Measurements from ENCODE around the gene ZSCAN18.
"Not testable (repeated sequence)": the region's sequence is repeated elsewhere in the genome, so short reads cannot be mapped to it uniquely, and the experiment has no call there.

ZSCAN18 gene, protein sequence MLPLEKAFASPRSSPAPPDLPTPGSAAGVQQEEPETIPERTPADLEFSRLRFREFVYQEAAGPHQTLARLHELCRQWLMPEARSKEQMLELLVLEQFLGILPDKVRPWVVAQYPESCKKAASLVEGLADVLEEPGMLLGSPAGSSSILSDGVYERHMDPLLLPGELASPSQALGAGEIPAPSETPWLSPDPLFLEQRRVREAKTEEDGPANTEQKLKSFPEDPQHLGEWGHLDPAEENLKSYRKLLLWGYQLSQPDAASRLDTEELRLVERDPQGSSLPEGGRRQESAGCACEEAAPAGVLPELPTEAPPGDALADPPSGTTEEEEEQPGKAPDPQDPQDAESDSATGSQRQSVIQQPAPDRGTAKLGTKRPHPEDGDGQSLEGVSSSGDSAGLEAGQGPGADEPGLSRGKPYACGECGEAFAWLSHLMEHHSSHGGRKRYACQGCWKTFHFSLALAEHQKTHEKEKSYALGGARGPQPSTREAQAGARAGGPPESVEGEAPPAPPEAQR

DNA sequence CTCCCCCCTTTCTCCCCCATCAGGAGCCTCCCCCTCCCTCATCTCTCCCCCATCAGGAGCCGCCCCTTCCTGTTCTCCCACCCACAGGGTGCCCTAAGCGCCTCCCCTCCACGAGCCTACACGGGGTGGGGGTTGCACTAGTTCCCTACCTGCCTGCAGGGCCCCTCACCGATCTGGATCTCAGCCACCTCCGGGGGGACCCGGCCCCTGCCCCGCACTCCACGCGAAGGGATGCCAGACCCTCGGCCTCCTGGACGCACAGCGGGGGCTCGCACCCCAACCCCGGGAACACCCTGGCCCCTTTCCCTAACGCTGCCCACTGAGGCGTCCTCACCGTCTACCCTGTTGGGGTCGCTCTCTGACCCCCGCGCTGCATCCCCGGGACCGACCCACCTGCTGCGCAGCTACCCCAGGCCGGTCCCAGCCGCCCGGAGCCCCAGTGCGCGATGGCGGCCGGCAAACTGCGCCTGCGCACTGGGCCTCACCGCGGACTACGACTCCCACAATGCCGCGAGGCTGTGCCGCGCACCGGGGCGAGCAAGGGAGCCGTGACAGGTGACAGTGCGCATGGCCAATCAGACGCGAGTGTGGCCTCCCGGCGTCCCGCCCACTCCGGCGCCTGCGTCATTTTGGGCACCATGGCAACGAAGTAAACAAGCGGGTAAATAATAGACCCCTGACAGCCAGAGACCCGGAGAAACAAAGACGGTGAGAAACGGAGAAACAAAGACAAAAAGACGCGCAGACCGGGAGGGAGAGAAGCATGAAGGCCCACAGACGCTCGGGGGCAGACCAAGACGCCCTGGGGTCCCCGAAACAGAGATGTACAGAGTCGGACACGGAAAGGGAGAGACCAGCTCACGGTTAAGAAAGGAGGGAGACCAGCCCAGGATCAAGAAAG, at the start of gene ZSCAN18:
Gene ZSCAN18, minus strand, starts transcription at position 451 of the 901 bp plus-strand sequence. CDS start 7,964 bp downstream, outside the sequence.
- DNase-seq, result peak; percentile 93

DNA sequence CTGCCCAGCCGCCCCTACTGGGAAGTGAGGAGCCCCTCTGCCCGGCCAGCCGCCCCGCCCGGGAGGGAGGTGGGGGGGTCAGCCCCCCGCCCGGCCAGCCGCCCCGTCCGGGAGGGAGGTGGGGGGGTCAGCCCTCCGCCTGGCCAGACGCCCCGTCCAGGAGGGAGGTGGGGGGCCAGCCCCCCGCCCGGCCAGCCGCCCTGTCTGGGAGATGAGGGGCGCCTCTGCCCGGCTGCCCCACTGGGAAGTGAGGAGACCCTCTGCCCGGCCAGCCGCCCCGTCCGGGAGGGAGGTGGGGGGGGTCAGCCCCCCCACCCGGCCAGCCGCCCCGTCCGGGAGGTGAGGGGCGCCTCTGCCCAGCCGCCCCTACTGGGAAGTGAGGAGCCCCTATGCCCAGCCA, 49.4 kb upstream of the ZSCAN18 start:
- not testable (repeated sequence) for DNase-seq

DNA sequence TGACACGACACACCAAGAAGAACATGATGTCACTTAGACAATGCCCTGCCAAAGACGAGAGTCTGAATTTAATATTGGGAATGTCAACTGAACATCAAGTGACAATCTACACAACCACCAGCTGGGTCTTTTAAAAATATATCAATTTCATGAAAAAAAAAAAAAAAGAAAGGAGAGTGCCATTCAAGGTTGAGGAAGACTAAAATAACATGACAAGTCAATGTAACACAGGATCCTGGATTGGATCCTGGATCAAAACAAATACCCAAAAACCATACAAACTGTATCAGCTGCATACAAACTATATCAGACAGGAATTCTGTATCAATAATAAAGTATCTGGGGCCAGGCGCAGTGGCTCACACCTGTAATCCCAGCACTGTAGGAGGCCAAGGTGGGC, 47.8 kb upstream of the ZSCAN18 start:
- no peak for DNase-seq

DNA sequence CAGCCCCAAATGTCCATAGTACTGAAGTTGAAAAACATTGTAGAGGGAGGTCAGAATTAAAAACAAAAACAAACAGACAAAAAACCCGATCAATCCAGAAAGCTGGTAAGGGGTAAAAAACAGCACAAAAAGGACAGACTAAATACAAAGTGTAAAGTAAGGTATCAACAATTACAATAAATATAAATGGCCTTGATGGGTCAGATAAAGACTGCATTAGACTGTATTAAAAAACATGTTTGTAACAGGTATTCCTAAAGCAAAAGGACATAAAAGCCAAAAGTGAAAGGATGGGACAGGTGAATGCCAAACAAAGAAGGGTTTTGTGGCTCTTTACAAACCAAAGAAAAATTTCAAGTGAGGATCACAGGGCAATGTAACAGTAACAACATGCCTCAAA, 36.2 kb upstream of the ZSCAN18 start:
- DNase-seq, result no peak

DNA sequence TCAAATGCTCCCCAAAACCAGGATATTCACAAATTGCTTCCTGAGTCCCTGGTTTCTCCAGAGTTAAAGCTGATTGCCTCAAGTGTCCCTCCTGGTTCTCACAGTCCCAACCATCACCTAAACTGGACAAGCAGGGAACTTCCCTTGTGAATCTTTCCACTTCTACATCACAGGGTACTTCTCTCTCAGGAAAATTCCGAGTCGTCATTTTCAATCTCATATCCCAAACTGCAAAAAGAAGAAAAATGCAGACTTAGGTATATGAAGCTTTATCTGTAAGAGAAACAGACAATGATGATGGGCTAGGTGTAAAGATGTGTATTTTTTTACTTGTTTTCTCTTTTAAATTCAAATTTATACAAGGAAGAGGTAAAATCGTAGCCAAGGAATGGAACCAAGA, 31.3 kb upstream of the ZSCAN18 start:
- DNase-seq, result no peak

DNA sequence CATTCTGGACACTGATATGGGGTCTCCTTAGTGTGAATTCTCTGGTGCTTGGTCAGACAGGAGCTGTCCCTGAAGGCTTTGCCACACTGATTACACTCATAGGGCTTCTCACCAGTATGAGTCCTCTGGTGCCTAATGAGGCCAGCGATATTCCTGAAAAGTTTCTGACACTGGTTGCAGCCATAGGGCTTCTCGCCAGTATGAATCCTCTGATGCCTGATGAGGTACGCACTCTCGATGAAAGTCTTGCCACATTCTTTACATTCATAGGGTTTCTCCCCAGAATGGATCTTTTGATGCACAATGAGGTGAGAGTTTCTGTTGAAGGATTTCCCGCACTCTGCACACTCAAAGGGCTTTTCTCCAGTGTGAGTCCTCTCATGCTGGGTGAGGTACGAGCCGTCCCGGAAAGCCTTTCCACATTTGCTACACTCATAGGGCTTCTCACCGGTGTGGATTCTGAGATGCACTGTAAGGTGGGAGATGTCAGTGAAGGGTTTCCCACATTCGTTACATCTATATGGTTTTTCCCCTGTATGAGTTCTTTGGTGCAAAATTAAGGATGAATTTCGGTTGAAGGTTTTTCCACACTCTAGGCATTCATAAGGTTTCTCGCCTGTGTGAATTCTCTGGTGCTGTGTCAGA, 30.1 kb upstream of the ZSCAN18 start:
- no peak for DNase-seq

DNA sequence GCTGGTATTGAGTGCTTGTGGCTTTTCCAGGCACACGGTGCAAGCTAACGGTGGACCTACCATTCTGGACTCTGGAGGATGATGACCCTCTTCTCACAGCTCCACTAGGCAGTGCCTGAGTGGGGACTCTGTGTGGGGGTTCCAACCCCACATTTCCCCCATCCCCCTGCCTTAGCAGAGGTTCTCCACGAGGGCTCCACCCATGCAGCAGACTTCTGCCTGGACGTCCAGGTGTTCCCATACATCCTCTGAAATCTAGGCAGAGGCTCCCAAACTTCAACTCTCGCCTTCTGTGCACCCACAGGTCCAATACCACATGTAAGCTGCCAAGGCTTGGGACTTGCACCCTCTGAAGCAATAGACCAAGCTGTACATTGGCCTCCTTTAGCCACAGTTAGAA, 25.3 kb upstream of the ZSCAN18 start:
- no peak for DNase-seq

DNA sequence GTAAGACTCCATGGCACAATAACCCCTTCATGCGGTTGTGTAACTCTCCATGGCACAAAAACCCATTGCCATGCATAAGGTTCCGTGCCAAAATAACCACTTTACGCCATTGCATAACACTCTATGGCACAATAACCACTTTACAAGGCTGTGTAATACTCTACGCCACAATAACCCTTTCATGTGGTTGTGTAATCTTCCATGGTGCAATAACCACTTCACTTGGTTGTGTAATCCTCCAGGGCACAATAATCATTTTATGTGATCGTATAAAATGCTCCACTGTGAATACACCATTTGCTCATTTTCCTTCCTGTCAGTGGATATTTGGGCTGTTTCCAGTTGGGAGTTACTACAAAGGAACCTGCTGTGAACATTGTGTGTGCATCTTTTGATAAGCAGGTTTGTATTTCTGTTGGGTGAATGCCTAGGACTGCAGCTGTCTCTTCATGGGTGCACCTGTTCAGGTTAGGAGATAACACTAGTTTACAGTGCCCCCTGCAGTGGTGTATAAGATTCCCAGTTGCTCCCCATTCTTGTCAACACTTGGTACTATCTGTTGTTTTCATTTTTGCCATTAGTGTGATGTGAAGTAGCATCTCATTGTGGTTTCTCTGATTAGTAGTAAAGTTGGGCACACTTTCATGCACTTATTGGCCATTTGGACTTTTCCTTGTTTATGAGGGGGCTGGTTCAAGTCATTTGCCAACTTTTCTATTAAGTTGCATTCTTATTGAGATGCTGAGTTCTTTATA, 21.1 kb upstream of the ZSCAN18 start:
- DNase-seq, result no peak

DNA sequence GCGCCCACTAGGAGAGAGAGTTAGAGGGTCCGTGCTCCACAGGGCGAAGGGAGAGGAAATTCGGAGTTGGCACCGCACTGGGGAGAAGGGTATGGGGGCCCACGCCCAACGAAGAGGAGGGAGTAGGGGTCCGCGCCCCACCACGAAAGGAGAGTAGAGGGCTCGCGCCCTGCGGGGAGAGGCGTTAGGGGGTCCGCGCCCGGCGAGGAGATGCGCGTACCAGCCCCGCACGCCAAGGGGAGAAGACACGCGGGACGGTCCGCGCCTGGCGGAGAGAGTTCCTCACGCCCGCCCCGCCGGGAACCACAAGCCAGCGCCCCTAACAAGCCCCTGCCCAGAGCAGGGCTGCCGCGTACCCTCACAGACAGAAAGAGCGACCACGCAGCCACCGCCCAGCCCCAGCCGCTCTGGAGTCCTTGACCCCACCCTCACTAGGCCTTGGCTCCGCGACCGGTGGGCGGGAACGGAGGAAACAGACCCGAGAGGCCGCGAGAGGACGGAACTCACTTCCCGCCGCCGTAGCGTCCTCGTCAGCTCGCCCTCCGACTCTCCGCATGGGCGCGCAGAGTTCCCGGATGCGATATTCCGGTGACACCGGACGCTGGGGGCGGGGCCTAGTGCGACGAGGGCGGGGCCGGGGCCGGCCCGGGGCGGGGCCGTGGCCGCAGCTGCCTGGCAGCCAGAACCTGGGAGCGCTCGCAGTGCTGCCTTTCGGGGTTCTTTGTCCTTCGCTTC, 20.0 kb upstream of the ZSCAN18 start:
- DNase-seq, result no peak

DNA sequence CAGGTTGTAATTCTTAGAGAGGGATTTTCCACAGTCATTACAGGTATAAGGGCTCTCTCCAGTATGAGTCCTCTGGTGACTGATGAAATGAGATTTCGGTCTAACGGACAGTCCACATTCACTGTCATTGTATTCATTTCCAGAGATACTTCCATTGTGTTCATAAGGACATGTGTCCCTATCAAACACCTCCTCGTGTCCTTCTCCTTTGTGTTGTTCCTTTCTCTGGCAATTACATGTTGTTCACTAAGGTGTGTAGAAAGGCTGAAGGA, 10.5 kb upstream of the ZSCAN18 start:
- DNase-seq, result no peak

DNA sequence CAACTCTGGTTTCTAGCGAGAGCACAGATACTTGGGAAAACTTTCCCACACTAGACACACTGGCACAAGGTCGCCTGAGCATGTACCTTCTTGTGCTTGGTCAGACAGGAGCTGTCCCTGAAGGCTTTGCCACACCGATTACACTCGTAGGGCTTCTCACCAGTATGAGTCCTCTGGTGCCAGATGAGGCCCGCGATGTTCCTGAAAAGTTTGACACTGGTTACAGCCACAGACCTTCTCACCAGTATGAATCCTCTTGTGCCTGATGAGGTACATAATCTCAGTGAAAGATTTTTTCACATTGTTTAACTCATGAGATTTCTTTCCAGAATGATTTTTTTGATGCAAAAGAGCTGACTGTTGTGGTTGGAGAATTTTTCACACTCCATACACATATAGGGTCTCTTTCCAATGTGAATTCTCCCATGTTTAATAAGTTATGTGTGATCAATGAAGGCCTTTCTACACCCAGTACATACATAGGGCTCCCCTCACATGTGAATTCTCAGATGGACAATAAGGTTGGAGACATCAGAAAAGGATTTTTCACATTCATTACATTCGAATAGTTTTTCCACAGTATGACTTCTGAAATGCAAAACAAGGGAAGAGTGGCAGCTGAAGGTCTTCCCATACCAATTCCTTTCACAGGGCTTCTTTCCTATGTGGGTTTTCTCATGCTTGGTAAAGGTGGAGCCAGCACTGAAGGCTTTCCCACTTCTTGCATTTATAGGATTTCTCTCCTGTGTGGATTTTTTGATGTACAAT, 9.9 kb upstream of the ZSCAN18 start:
- DNase-seq, result no peak

DNA sequence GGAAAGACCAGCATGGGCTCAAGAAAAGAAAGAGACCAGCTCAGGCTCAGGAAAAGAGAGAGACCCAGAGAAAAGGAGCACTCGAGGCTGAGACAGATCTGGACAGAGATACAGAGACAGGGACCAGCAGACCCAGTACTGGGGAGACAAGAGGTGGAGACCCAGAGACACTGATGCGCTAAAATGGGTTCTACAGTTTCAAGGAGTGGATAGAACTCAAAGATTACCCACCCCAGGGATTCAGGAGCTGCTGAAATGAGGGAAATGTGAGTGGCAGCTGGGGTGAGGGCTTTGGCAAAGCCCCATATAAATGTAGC, 609 bp upstream of the ZSCAN18 start:
- DNase-seq, result no peak

DNA sequence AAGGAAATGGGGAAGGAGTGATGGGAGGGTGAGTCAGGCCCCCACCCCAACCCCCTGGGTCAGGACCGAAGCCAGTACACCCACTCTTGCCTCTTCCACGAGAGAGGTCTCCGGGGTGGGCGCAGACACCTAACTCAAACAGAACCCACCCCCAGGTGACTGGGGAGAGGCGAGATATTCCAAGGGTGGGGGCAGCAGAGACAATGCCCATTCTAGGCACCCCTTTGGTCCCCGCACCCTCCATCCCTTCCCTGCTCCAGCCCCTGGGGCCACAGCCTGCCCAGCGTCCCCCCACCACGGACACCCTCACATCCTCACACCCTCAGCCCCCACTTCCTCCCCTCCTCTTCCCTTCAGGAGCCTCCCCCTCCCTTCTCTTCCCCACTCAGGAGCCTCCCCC, 682 bp downstream of the ZSCAN18 start:
- no peak for DNase-seq

DNA sequence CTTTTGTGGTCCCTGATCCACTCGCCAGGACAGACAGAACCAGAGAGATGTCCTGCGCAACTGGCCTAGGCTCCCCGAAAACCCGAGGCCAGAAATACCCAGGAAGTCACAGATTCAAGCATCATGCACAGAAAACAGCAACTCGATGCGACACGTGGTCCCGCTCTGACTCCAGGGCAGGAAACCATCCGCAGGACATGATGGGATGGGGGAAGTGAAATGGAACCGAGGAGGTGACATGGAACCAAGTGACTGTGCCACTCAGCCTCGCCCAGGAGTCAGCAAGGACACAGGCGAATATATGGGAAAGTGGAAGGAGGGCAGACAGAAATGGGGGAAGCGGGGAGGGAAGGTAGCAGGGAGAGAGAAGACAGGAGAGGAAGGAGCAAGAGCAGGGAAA, 1.1 kb downstream of the ZSCAN18 start:
- no peak for DNase-seq

DNA sequence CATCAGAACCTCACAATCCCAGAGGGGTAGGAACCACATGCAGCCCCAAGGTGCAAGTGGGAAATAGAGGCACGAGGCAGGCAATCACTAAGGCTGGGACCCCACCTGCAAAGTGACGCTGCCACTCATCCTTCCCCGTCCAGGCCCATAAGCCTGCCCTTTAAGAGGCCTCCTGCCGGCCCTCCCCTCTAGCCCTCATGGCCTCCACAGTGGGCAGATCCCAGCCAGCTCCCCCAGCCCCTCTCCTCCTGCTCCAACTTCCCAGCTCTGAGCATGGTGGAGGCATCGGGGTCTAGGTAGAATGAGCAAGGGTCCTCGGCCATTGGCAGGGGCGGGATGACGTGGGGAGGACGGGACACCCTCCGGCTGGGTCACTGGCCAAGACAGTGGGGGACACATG, 2.7 kb downstream of the ZSCAN18 start:
- DNase-seq, result no peak

DNA sequence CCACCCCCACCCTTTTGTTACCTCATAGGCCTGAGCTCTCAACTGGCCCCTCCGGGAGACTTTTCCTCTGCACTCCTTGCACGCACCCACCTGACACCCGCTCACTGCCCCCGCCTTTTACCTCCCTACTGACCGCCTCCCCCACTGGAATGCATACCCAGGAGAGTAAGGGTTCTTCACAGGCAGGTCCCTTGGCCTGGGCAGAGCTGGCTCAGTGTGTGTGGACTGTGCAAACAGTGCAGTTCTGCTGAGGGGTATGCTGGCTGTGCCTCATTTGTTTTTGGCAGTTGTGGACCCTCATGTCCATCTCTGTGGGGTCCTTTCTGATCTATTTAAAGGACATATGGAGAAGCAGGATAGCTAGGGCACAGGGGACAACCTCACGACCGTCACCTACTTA, 5.0 kb downstream of the ZSCAN18 start:
- no peak for DNase-seq

DNA sequence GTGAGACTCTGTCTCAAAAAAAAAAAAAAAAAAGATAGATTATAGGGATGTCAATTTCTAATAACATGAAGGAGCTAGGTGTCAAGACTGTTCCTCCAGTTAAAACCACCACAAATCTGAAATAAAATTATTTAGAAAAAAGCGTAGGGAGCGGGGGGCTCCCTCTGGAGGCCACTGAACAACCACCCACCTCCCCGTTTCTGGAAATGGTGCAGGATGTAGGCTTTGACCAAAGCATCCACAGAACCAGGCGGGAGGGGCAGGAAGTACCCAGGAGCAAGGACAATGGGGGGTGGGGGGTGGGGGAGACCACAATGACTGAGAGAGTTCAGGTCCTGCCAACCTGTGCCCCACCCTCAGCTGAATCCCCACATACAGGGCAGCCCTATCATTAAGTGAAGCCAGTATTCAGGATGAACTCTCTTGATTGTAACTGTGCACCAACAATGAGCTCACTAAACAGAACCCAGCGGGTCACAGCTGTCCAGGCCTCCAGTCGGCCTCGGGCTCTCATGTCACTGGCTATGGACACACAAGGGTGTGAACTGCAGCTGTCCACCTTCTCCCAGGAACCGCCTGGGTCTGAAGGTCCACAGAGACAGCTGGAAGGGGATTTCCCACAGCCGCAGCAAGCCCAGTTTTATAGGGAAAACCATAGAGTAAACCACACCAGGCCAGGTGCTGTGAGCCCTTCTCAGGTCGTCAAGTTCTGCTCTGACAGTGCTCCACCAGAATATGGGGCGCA, 6.6 kb downstream of the ZSCAN18 start:
- DNase-seq, result no peak

DNA sequence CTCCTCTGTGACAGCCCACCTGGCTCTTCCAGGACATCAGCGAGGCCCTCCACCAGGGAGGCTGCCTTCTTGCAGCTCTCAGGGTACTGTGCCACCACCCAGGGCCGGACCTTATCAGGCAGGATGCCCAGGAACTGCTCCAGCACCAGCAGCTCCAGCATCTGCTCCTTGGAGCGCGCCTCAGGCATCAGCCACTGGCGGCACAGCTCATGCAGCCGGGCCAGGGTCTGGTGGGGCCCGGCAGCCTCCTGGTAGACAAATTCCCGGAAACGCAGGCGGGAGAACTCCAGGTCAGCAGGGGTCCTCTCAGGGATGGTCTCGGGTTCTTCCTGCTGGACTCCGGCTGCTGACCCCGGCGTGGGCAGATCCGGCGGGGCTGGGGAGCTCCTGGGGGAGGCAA, 8.2 kb downstream of the ZSCAN18 start:
- no peak for DNase-seq

DNA sequence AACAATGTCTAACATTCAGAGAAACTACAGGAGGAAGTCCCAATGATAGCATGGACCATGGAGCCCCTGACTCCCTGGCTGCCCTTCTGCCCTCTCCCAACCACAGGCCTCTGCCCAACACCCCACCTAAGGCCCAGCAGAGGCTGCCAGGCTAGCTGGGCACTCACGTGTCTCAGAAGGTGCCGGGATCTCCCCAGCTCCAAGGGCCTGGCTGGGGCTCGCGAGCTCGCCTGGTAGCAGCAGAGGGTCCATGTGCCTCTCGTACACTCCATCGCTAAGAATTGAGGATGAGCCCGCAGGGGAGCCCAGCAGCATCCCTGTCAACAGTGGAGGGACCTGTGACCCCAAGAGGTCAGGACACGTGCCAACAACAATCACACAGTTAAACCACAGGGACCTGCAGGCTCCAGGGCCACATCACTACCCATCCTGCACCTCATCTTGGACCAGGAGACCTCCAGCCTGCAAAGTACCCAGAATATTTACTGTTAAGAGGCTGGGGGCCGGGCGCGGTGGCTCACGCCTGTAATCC, 9.4 kb downstream of the ZSCAN18 start:
- no peak for DNase-seq
